ENCODE measurements around the gene PTDSS2.

- TF ChIP-seq CTCF (IDR thresholded peaks at IDR 0.05; ENCODE audit: low read depth, low read length) (no peak), POLR2A (IDR thresholded peaks at IDR 0.05; ENCODE audit: extremely low read depth, insufficient read length) (no peak)
These were observed 16.4 kb upstream of the PTDSS2 start for GRCh38 chr11:433641-434040.

All from NB4 (cell line).